B cell (primary cell): ENCODE measurements around the gene SORD.

Source experiments
- CTCF ChIP-seq: fragments of 200-600 bp; IDR thresholded peaks from one replicate; pipeline ENCODE4 v1.8.0; 2022; ENCODE audit warnings: antibody characterized with exemption, mild to moderate bottlenecking
- EZH2 ChIP-seq: IDR thresholded peaks from 2 replicates; pipeline ENCODE4 v1.6.1; 2012; ENCODE audit warnings: borderline replicate concordance, low read depth, mild to moderate bottlenecking, moderate library complexity, low read length; ENCODE audit not compliant: insufficient read depth, poor library complexity, severe bottlenecking

- TF ChIP-seq CTCF (no peak), EZH2 (no peak)
Measured at GRCh38 chr15:45094358-45094730, 71.3 kb downstream of the SORD start.
